GM19099 (cell line): ENCODE data around the gene PZP.

ENCODE experiments used
- POLR2A ChIP-seq: IDR thresholded peaks from 3 replicates; pipeline ENCODE4 v1.6.1; 2011; ENCODE audit warnings: low read depth; ENCODE audit not compliant: insufficient read length; ENCODE audit errors: extremely low read depth

Gene PZP

GRCh38 chr12:9208229-9208628 lies at the start of gene PZP:
TSS of gene PZP (minus strand) at chr12:9208395. CDS start at chr12:9208341, 54 bp downstream.
- no peak for TF ChIP-seq POLR2A

DNA sequence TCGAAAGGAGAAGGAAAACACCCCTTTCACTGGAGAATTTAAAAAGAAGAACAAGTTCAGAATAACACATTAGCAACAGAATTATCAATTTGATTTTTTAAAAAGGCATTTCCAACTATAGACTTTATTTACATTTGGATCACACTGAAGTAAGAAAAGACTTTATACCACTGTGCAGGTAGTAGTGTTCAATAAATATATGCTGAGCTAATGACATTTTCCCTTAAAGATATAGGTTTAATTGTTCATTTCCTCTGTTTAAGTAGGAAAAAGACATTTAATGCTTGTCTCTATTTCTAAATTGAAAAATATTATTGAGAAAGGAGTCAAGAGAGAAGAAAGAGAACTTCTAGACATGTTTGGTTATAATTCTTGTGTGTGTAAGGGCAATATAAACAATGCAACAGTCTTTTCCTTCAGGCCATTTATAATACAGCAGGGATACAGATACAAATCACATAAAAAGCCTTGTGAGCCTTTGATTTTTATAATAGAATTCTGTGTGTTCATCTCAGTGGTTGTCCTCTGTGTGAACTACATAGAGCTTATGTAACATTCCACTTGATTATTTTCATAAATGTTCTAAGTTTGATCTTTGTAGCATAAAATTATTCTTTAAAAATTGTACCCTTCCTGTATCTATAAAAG lies 48.7 kb upstream of the PZP start:
- TF ChIP-seq POLR2A = no peak

- no peak for TF ChIP-seq POLR2A
Measured at GRCh38 chr12:9256341-9256740, 48.1 kb upstream of the PZP start.

- no peak for TF ChIP-seq POLR2A
Measured at GRCh38 chr12:9255837-9256236, 47.6 kb upstream of the PZP start.

GRCh38 chr12:9253464-9253863 lies 45.3 kb upstream of the PZP start:
- no peak for TF ChIP-seq POLR2A

- TF ChIP-seq POLR2A = no peak
Measured at GRCh38 chr12:9252256-9252655, 44.1 kb upstream of the PZP start.

GRCh38 chr12:9248435-9248834 lies 40.2 kb upstream of the PZP start:
- TF ChIP-seq POLR2A = no peak

DNA sequence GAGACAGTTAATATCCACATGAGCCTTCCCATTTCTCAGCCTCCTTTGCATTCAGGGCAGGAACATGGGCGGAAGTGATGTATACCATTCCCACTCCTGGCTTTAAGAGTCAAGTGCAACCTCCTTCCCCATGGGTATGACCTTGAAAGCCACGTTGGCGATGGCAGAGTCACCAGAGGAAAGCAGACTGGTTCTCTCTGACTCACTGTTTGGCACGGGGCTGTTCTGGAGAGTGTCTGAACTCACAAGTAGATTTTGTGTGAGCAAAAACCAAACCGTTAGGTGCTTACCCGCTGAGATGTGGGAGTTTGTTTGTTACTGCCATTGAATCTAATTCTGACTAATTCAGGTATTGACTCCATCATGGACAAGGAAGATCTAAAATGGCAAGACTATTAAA lies 36.7 kb upstream of the PZP start:
- TF ChIP-seq POLR2A = no peak

DNA sequence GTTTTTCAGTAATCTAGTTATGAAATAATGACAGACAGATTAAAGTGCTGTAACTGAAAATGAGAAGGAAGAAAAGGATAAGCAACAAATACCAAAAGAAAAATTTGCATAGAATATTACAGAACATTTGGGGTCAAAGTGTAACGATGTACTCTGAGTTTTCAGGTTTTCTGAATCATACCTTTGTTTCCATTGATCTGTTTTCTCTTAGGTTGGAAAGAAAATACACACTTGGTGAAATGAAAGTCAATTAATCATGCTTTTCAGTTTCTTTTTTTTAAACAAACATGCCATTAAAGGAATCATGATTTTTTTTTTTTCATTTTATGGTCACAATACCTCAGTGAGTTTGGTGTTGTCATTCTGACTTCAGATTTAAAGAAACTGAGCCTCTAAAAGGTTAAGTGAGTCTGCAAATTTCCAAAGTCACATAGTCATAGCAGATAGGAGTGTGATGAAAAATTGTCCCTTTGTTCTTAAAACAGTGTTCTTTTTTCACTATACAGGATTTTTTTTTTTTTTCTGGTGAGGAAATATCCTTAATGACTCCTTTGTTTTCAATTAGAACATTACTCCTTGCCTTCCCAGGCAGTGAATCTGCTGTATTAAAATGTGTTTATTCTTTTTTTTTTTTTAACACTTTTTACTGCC lies 35.9 kb upstream of the PZP start:
- TF ChIP-seq POLR2A = no peak

DNA sequence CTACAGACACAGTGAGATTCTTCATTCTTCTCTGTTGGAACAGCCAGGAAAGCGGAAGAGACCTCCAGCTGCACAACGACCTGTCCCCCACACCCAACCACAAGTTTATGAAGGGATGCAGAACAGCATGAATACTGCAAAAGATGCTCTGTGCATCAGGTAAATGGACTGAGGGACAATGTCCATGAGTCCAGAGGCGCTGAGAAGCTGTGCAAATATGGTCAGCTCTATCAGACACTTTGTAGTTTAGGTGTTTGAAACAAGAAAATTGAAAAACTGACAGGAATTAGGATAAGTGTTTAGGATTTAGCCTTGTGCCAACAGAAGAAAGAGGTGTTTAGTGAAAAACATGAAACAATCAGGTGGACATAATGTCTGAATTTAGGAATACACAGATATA lies 33.1 kb upstream of the PZP start:
- no peak for TF ChIP-seq POLR2A

DNA sequence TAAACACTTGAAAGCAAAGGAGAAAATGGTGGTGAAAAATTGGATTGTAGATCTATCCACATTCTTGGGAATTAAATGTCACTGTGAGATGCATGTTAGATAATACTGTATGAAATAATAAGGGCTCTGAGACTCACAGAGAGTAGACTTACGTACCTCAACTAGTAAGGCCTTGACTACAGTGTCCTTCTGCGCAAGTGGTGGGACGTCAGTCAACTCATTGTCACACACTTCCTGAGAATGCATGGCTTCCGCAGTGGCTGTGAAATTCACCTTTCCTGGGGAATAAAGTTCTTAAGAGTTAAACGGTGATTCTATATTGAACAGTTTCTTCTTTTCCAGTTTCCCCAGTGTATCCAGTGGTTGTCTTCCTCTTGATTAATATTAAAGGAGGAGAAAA lies 32.6 kb upstream of the PZP start:
- TF ChIP-seq POLR2A = no peak

DNA sequence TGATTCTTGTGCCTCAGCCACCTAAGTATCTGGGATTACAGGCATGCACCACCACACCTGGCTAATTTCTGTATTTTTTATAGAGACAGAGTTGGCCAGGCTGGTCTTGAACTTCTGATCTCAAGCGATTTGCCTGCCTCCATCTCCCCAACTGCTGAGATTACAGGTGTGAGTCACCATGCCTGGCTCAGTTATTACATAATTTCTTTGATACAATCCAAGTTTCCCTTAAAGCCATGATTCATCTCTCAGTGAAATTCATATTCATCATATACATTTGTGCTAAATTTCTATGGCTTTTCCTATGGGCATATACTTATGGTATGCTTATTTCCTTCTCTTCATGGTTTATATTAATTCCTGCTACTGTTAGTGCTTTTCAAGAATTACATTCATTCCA lies 29.1 kb upstream of the PZP start:
- no peak for TF ChIP-seq POLR2A

- no peak for TF ChIP-seq POLR2A
Measured at GRCh38 chr12:9235519-9235918, 27.3 kb upstream of the PZP start.

DNA sequence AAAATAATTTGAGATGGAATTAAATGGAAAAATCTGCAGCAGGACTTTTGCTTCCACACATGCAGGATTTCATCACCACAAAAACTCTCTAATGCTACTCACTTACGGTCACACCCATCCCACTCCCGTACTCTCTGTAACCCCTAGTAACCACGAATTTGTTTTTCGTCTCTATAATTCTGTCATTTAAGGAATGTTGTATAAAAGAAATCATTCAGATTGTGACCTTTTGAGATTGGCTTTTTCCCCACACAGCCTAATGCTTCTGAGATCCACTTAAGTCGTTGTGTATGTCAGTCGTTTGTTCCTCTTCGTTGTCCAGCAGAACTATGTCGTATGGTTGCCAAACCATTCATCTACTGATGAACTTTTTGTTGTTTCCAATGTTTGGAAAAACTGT lies 19.8 kb upstream of the PZP start:
- no peak for TF ChIP-seq POLR2A

GRCh38 chr12:9223830-9224229 lies 15.6 kb upstream of the PZP start:
- TF ChIP-seq POLR2A = no peak

- no peak for TF ChIP-seq POLR2A
Measured at GRCh38 chr12:9221483-9221882, 13.3 kb upstream of the PZP start.

DNA sequence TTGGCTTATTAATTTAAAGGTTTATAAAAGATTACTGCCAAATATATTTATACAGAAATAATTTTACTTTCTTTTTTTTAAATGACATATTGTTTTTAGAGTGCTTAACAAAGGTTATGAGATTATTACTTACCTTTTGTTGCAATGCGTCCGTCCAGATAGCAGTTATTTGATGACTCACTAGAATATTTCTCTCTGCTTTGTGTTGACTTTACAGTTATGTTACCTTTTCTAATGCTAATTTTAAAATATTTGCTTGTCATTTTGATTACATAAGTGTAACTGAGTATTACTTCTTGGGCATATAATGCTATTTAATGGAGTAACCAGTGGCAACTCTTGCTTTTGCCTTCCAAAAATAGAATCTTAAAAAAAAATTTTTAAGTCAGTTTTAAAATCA lies 6.3 kb upstream of the PZP start:
- no peak for TF ChIP-seq POLR2A
